HG03442 (cell line): ENCODE results near the gene EXOC3L2.

Experiments used
- ATAC-seq: cut with Tn5 transposase; IDR thresholded peaks from one replicate; pipeline ENCODE4 v1.9.1; 2021; ENCODE audit warnings: mild to moderate bottlenecking, moderate library complexity; ENCODE audit not compliant: unreplicated experiment

The EXOC3L2 gene

DNA sequence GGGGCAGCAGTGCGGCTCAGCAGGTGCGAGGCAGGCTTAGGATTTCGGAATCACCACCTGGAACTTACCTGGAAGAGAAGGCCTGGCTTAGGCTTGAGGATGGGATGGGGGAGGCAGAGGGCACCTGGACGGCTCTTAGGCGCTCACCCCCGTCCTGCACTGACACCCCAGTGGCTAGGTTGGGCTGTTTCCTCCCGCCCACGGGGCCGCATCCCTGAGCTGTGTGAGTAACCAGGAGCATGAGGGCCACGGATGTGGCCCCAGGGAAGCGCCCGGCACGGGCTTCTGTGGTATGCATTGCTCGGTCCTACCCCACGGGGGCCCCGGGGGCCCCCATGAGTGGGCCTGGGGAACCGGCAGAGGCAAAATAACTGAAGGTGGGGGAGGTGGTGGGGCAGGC is 82.1 kb downstream of the EXOC3L2 start:
- ATAC-seq = no peak

DNA sequence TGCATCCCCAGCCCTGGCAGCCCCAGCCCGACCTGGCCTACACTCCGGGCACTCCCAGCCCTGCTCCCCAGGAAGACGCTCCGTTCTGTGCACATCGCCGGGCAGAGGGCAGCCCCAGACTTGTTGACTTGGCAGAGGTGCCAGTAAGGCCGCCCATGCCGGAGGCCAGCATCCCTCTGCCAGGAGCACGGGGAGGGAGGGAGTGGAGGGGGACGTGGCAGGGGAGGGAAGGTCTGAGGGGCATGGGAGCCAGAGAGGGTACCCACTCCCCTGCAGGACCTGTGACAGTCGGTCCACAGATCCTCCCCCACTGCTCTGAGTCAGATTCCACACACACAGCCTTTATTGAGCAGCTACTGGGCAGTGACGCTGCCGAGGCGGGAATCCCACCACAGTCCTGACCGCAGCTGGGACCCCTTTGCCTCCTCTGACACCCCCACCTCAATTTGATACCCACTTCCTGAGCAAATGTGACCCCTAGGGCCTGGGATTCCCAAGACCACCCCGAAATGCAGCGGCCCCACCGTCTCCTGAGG is 82.5 kb downstream of the EXOC3L2 start:
- ATAC-seq = no peak
